Astrocyte of the spinal cord (primary cell): ENCODE data around the gene LAIR2.

ENCODE experiments used
- DNase-seq: peaks from one replicate; pipeline ENCODE4 v3.0.0; 2011; ENCODE audit warnings: low read depth, low spot score
- H3K4me3 ChIP-seq: 2 replicates; pipeline ENCODE4 v1.5.1; 2011; ENCODE audit warnings: low read depth, mild to moderate bottlenecking, low read length, moderate library complexity
- in situ Hi-C: cut with HindIII; loops from 2 replicates; pipeline ENCODE4 v1.10.0; 2017; ENCODE audit warnings: low sequenced_read_pairs
- TF ChIP-seq, protein P1 (sequence below): IDR thresholded peaks from 2 replicates; pipeline ENCODE4 v1.5.1; 2012; ENCODE audit warnings: low read depth, mild to moderate bottlenecking, low read length, inconsistent platforms

Gene LAIR2

DNA sequence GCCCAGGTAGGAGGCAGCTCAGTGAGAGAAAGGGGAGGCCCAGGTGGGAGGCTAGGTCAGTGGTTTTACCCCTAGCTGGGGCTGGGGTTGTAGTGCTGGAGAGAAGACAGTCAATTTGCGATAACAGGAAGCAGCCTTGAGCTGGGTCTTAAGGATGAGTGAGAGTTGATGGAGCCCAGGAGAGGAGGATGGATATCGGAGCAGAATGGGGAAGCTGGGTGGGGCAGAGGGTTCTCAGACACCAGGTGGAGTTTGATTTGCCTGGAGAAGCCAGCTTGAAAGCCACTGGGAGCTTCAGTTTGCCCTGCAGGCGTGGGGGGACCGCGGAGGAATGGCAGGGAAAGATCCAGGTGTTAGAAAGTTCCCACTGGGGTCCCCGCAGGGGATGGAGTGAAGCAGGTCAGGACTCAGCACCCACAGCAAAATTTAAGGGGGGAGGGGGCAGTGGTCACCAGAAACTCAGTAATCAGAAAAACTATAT is 28.7 kb upstream of the LAIR2 start:
- TF ChIP-seq, protein P1, sequence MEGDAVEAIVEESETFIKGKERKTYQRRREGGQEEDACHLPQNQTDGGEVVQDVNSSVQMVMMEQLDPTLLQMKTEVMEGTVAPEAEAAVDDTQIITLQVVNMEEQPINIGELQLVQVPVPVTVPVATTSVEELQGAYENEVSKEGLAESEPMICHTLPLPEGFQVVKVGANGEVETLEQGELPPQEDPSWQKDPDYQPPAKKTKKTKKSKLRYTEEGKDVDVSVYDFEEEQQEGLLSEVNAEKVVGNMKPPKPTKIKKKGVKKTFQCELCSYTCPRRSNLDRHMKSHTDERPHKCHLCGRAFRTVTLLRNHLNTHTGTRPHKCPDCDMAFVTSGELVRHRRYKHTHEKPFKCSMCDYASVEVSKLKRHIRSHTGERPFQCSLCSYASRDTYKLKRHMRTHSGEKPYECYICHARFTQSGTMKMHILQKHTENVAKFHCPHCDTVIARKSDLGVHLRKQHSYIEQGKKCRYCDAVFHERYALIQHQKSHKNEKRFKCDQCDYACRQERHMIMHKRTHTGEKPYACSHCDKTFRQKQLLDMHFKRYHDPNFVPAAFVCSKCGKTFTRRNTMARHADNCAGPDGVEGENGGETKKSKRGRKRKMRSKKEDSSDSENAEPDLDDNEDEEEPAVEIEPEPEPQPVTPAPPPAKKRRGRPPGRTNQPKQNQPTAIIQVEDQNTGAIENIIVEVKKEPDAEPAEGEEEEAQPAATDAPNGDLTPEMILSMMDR, result no peak
- in situ Hi-C loops, result no loop called here
- no peak for DNase-seq
- no peak overlapping the region for H3K4me3 ChIP-seq

DNA sequence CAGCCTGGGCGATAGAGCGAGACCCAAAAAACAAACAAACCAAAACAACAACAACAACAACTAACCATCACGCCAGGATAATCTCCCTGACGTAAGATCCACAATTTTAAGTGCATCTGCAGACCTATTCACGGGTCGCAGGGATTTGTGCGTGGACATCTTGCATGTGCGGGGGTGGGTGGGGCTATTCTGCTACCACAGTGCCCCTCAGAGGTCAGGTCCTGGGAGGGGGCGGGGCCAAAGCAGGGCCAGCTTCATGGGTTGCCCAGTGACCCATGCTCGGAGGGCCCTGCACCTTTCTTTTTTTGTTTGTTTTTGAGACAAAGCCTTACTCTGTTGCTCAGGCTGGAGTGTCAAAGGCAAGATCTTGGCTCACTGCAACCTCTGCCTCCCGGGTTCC is 26.9 kb upstream of the LAIR2 start:
- TF ChIP-seq, protein P1, result no peak
- H3K4me3 ChIP-seq, result no peak overlapping the region
- in situ Hi-C loops, result no loop called here
- DNase-seq, result no peak

DNA sequence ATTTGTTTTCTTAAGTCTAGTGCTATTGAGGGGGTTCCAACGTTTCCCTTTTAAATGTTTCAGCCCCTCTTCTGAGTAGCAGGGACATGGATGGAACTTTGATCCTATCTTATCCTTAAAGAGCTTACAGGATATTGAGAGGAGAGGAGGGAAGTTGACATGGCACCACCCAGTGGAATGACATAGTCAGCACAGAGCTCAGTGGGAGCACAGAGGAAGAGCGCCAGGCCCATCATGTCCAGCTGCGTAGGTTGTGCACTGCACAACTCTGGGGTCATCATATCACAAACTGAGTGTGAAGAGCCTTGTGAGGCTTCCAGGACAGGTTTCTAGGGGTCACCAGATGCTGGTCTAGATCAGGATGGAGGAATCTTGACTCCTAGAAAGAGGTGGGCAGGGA is 25.0 kb upstream of the LAIR2 start:
- TF ChIP-seq, protein P1, result no peak
- no peak for DNase-seq
- in situ Hi-C loops, result no loop called here
- no peak overlapping the region for H3K4me3 ChIP-seq

DNA sequence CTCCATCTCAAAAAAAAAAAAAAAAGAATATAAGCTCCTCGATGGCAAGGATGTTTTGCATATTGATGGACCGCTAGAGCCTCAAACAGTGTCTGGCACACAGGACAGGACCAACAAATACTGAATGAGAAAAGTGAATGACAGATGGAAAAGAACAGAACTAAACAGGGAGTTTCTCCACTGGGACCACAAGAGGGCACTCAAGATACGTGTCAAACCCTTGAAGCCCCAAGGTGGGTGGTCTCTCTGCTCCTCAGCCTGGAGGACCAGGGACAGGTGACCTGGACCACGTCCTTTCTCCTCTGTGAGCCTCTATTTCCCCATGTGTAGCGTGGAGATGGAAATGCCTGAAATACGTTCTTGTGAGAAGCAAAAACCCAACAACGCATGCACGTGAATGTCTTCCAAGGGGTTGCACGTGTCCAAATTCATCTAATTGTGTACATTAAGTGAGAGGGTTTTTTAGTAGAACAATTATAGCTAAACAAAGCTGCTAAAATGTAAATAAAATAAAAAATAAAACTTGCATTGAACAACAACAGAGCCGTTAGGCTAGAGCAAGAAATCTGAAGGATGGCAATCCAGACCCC is 23.9 kb upstream of the LAIR2 start:
- in situ Hi-C loops, result no loop called here
- DNase-seq, result peak; percentile 41
- TF ChIP-seq, protein P1, result peak; percentile 73
- no peak overlapping the region for H3K4me3 ChIP-seq

DNA sequence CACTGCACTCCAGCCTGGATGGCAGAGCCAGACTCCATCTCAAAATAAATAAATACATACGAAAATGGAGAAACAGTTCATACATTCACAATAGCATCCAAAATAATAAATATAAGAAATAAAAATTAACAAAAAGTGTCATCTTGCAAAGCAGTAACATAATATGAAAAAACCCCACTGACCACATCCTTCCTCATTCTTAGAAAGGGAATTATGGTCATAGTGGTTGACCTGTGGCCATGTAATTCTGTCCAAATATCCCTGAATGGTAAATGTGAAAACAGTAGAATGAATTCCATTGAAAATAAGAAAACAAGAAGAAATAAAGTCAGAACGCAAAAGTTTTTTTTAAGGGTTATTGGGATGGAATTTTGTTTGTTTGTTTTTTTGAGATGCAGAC is 22.6 kb upstream of the LAIR2 start:
- no peak overlapping the region for H3K4me3 ChIP-seq

DNA sequence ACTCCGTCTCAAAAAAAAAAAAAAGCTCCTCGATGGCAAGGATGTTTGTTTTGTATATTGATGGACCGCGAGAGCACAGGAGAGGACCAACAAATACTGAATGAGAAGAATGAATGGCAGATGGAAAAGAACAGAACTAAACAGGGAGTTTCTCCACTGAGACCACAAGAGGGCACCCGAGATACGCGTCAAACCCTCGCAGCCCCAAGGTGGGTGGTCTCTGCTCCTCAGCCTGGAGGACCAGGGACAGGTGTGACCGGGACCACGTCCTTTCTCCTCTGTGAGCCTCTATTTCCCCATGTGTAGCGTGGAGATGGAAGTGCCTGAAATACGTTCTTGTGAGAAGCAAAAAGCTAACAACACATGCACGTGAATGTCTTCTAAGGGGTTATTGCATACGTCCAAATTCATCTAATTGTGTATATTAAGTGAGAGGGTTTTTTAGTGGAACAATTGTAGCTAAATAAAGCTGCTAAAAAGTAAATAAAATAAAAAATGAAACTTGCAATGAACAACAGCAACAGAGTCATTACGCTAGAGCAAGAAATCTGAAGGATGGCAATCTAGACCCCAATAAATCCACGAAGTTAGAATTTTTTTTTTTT is 21.2 kb upstream of the LAIR2 start:
- in situ Hi-C loops, result no loop called here
- TF ChIP-seq, protein P1, result peak; percentile 72

More for the DNA sequence above, 22.6 kb upstream of the LAIR2 start:
- in situ Hi-C loops, result no loop called here
- TF ChIP-seq, protein P1, result no peak
- DNase-seq, result no peak

More for the DNA sequence above, 21.2 kb upstream of the LAIR2 start:
- no peak overlapping the region for H3K4me3 ChIP-seq
- no peak for DNase-seq
